Measurements from ENCODE around the gene NDUFA6.
"Not testable (repeated sequence)": the region's sequence is repeated elsewhere in the genome, so short reads cannot be mapped to it uniquely, and the experiment has no call there.

The NDUFA6 gene

GRCh38 chr22:42090596-42091454 lies at the start of gene NDUFA6:
TSS of gene NDUFA6 (minus strand) at chr22:42090772. CDS start at chr22:42090744, 28 bp downstream.
- DNase-seq: peak; percentile 95 to 99

GRCh38 chr22:42140153-42140552 lies 49.6 kb upstream of the NDUFA6 start:
- DNase-seq: not testable (repeated sequence)

- DNase-seq: not testable (repeated sequence)
Measured at GRCh38 chr22:42139508-42139907, 48.9 kb upstream of the NDUFA6 start.

GRCh38 chr22:42138972-42139371 lies 48.4 kb upstream of the NDUFA6 start:
- DNase-seq: no peak

GRCh38 chr22:42138122-42138770 lies 47.7 kb upstream of the NDUFA6 start:
- no peak for DNase-seq

GRCh38 chr22:42135688-42136087 lies 45.1 kb upstream of the NDUFA6 start:
- not testable (repeated sequence) for DNase-seq

- no peak for DNase-seq
Measured at GRCh38 chr22:42134100-42135020, 43.8 kb upstream of the NDUFA6 start.

- DNase-seq: no peak
Measured at GRCh38 chr22:42132457-42132856, 41.9 kb upstream of the NDUFA6 start.

- no peak for DNase-seq
Measured at GRCh38 chr22:42131562-42131961, 41.0 kb upstream of the NDUFA6 start.

GRCh38 chr22:42130639-42131431 lies 40.3 kb upstream of the NDUFA6 start, which contains the start of gene CYP2D6:
TSS of gene CYP2D6 (minus strand) at chr22:42130810. CDS start at chr22:42130791, 19 bp downstream.
- DNase-seq: not testable (repeated sequence)

GRCh38 chr22:42130182-42130581 lies 39.6 kb upstream of the NDUFA6 start:
- not testable (repeated sequence) for DNase-seq

- not testable (repeated sequence) for DNase-seq
Measured at GRCh38 chr22:42128776-42129694, 38.5 kb upstream of the NDUFA6 start.

- DNase-seq: not testable (repeated sequence)
Measured at GRCh38 chr22:42128007-42128406, 37.4 kb upstream of the NDUFA6 start.

- no peak for DNase-seq
Measured at GRCh38 chr22:42127606-42128005, 37.0 kb upstream of the NDUFA6 start.

- DNase-seq: not testable (repeated sequence)
Measured at GRCh38 chr22:42123529-42123928, 33.0 kb upstream of the NDUFA6 start.

GRCh38 chr22:42120231-42121021 lies 29.9 kb upstream of the NDUFA6 start:
- DNase-seq: peak in 1 of 2 experiments; percentile 61

GRCh38 chr22:42116848-42117424 lies 26.4 kb upstream of the NDUFA6 start:
- DNase-seq: no peak

GRCh38 chr22:42115420-42115830 lies 24.9 kb upstream of the NDUFA6 start:
- DNase-seq: not testable (repeated sequence)

GRCh38 chr22:42114721-42115120 lies 24.1 kb upstream of the NDUFA6 start:
- no peak for DNase-seq

Data from stimulated activated CD4-positive, alpha-beta T cell treated with anti-CD3 and anti-CD28 coated beads, Interleukin-4, amount 100 ng/mL, for 4 hours (primary cell).